ENCODE measurements around the gene PPP4C.
"Not testable (repeated sequence)": the region's sequence is repeated elsewhere in the genome, so short reads cannot be mapped to it uniquely, and the experiment has no call there.

PPP4C gene

GRCh38 chr16:30104090-30104489 is 28.3 kb downstream of the PPP4C start:
- DNase-seq: no peak

- DNase-seq: no peak
Measured at GRCh38 chr16:30104492-30104891, 28.7 kb downstream of the PPP4C start.

GRCh38 chr16:30108059-30108850 is 32.5 kb downstream of the PPP4C start:
- no peak for DNase-seq

- no peak for DNase-seq
Measured at GRCh38 chr16:30110661-30111060, 34.9 kb downstream of the PPP4C start.

- DNase-seq: peak; percentile 17 to 51 (median 36)
Measured at GRCh38 chr16:30112197-30113030, 36.6 kb downstream of the PPP4C start.

GRCh38 chr16:30113031-30113710 is 37.4 kb downstream of the PPP4C start, which contains the start of gene GDPD3:
Gene GDPD3 (minus strand): TSS chr16:30113537. CDS start chr16:30113478, 59 bp downstream.
- DNase-seq: no peak

- no peak for DNase-seq
Measured at GRCh38 chr16:30113711-30114333, 38.0 kb downstream of the PPP4C start.

GRCh38 chr16:30114411-30114810 is 38.6 kb downstream of the PPP4C start:
- DNase-seq: no peak

GRCh38 chr16:30114833-30115232 is 39.0 kb downstream of the PPP4C start:
- DNase-seq: not testable (repeated sequence)

GRCh38 chr16:30115238-30115637 is 39.4 kb downstream of the PPP4C start:
- no peak for DNase-seq

GRCh38 chr16:30116291-30117207 is 40.8 kb downstream of the PPP4C start:
- no peak for DNase-seq

- DNase-seq: no peak
Measured at GRCh38 chr16:30117768-30118167, 42.0 kb downstream of the PPP4C start.

GRCh38 chr16:30119428-30119827 is 43.6 kb downstream of the PPP4C start:
- no peak for DNase-seq

GRCh38 chr16:30120340-30121105 is 44.7 kb downstream of the PPP4C start:
- DNase-seq: no peak

- DNase-seq: no peak
Measured at GRCh38 chr16:30121741-30122571, 46.2 kb downstream of the PPP4C start.

GRCh38 chr16:30122604-30123160 is 46.9 kb downstream of the PPP4C start:
- DNase-seq: no peak

GRCh38 chr16:30124985-30125379 is 49.2 kb downstream of the PPP4C start:
- no peak for DNase-seq

- not testable (repeated sequence) for DNase-seq
Measured at GRCh38 chr16:30125690-30126089, 49.9 kb downstream of the PPP4C start.

- no peak for DNase-seq
Measured at GRCh38 chr16:30127993-30128392, 52.2 kb downstream of the PPP4C start.
